LHCN-M2 (cell line): ENCODE results near the gene SCAMP4. TPM values are rescaled to one million over a fixed set of nuclear protein-coding genes. Genes with fewer than 3 reads are reported as not detected.
A peak's percentile ranks its signal among the peaks of the same experiment; 100 is the strongest.
"Not testable (repeated sequence)": the region's sequence is repeated elsewhere in the genome, so short reads cannot be mapped to it uniquely, and the experiment has no call there.

ENCODE experiments used
- DNase-seq: peaks from one replicate; pipeline ENCODE4 v3.0.0-alpha.2; 2012; ENCODE audit warnings: low read depth
- total RNA-seq: library from RNA; depleted of rRNA; stranded (reverse); fragments of >200 nt; gene quantifications from 2 replicates; pipeline ENCODE4 v1.2.3, GENCODE V29; 2014

Gene SCAMP4
- total RNA-seq, 1 experiment from 2014 or later = 105 TPM

GRCh38 chr19:1882786-1883692, 22.2 kb upstream of the SCAMP4 start:
- DNase-seq = no peak

- no peak for DNase-seq
These were observed 21.4 kb upstream of the SCAMP4 start for GRCh38 chr19:1883784-1884183.

- DNase-seq = no peak
These were observed 20.9 kb upstream of the SCAMP4 start for GRCh38 chr19:1884291-1884718.

- no peak for DNase-seq
These were observed 20.4 kb upstream of the SCAMP4 start for GRCh38 chr19:1884719-1885334.

GRCh38 chr19:1885398-1886119, 19.6 kb upstream of the SCAMP4 start, which contains the start of gene ABHD17A:
TSS of gene ABHD17A (minus strand) at chr19:1885496. CDS start at chr19:1881566, 3,930 bp downstream.
- DNase-seq = peak; percentile 89

GRCh38 chr19:1886360-1886759, 18.8 kb upstream of the SCAMP4 start:
- DNase-seq = not testable (repeated sequence)

GRCh38 chr19:1888385-1888784, 16.8 kb upstream of the SCAMP4 start:
- DNase-seq = no peak

- DNase-seq = no peak
These were observed 15.3 kb upstream of the SCAMP4 start for GRCh38 chr19:1889907-1890306.

GRCh38 chr19:1893791-1894190, 11.4 kb upstream of the SCAMP4 start:
- DNase-seq = no peak

- no peak for DNase-seq
These were observed 8.7 kb upstream of the SCAMP4 start for GRCh38 chr19:1896508-1896907.

- DNase-seq = no peak
These were observed 3.2 kb upstream of the SCAMP4 start for GRCh38 chr19:1901940-1902404.

GRCh38 chr19:1902923-1903322, 2.3 kb upstream of the SCAMP4 start:
- no peak for DNase-seq

- no peak for DNase-seq
These were observed 414 bp upstream of the SCAMP4 start for GRCh38 chr19:1904860-1905109.

GRCh38 chr19:1905863-1906375, 720 bp downstream of the SCAMP4 start:
- DNase-seq = no peak

- no peak for DNase-seq
These were observed 1.9 kb downstream of the SCAMP4 start for GRCh38 chr19:1906985-1907562.

- no peak for DNase-seq
These were observed 2.6 kb downstream of the SCAMP4 start for GRCh38 chr19:1907563-1908363.

GRCh38 chr19:1908364-1908678, 3.1 kb downstream of the SCAMP4 start:
- no peak for DNase-seq

GRCh38 chr19:1909761-1910080, 4.5 kb downstream of the SCAMP4 start:
- DNase-seq = no peak

GRCh38 chr19:1910177-1910576, 5.0 kb downstream of the SCAMP4 start:
- DNase-seq = peak; percentile 43

- DNase-seq = no peak
These were observed 5.9 kb downstream of the SCAMP4 start for GRCh38 chr19:1911098-1911497.

- DNase-seq = no peak
These were observed 6.8 kb downstream of the SCAMP4 start for GRCh38 chr19:1911995-1912394.
